A549 treated with dexamethasone at 1 μM for 4 hours (cell line): ENCODE results near the gene MACC1. TPM values are rescaled to one million over a fixed set of nuclear protein-coding genes. Genes with fewer than 3 reads are reported as not detected.

Experiments
- total RNA-seq: library from RNA; stranded (reverse); fragments of 200-300 nt; extraction: Qiagen RNA extraction; gene quantifications from 5 replicates; pipeline ENCODE4 v1.2.3, GENCODE V29; 2022

MACC1 gene
- not detected in 5 replicates for total RNA-seq

DNA sequence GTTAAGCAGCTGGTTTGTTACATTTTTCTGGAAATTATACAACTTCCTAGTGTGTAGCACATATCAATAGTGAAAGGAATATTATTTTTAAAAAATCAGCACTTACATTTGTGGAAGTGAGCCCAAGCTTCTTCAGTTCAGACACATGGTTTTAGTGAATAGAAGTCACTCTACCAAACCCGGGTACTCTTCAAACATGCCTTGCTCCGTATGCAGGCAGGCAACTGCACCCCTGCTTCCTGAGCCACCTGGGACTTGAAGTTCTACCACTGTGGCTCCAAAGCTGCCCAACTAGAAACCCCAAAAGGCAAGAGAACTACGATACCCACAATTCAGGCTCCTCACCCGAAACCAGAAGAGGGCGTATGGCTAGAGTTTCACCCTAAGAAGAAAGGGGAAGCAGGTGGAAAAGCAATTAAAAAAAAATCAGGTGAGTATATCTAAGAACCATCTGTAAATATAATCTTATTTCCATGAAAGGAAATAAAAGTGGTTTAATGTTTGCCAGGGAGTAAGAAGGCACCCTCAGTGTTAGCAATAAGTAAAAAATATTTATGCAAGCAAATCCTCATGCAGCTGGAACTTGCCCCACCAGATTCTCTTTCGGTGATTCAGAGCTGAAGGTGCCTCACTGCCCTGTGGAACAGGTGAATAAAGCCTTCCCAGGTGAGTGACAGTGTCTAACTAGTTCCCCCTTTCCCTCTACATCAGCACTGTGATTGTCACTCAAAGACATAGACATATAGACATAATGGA lies at the start of gene MACC1:
Gene MACC1, minus strand, starts transcription at position 192 of the 756 bp plus-strand sequence. CDS start 55,522 bp downstream, outside the sequence.

Other genes starting within 250 kb of the MACC1 start
- 0.73 to 1.6 TPM (median 1.2 TPM) in 5 replicates for gene ITGB8, start 113.5 kb upstream of the MACC1 start, total RNA-seq